Activated CD8-positive, alpha-beta memory T cell treated with anti-CD3 and anti-CD28 coated beads, Interleukin-2, amount 50 U/mL, for 24 hours (primary cell): ENCODE measurements around the gene WASL.
"Not testable (repeated sequence)": the region's sequence is repeated elsewhere in the genome, so short reads cannot be mapped to it uniquely, and the experiment has no call there.

Experiments
- DNase-seq: peaks from one replicate; pipeline ENCODE4 v3.0.0-alpha.2; 2020; ENCODE audit errors: extremely low read depth

WASL gene

DNA sequence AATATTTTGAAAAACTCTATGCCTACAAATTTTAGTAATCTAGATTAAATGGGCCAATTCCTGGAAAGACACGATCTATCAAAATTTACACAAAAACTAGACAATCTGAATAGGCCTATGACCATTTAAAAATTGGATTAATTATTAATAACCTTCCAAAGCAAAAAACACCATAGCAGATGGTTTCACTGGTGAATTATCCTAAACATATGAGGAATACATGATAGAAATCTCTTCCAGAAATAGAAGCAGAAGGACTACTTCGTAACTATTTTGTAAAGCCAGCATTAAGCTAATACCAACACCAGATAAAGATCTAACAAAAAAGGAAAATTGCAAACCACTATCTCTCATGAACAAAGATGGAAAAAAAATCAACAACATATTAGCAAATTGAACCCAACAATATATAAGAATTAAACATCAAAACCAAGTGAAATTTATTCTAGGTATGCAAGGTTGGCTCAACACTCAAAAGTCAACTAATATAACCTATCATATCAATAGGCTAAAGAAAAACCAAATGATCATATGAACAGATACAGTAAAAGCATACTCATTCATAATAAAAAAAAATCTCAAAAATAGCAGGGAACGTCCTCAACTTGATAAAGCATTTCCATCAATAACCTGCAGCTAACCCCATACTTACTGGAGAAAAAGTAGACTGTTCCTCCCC is 16.3 kb downstream of the WASL start:
- no peak for DNase-seq

DNA sequence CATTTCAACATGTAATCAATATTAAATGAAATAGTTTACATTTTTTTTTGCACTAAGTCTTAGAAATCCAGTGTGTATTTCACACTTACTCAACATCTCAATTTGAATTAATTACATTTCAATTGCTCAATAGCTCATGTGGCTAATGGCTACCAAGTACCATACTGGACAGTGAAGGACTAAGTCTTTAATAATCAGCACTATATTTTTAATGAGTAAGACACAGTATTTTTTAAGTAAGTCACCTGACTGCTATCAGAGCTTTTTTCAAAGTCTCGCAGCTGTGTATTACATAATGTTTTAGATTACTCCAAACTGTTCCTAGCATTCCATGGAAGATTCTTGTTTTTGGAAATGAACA is 19.6 kb downstream of the WASL start:
- DNase-seq, result no peak

DNA sequence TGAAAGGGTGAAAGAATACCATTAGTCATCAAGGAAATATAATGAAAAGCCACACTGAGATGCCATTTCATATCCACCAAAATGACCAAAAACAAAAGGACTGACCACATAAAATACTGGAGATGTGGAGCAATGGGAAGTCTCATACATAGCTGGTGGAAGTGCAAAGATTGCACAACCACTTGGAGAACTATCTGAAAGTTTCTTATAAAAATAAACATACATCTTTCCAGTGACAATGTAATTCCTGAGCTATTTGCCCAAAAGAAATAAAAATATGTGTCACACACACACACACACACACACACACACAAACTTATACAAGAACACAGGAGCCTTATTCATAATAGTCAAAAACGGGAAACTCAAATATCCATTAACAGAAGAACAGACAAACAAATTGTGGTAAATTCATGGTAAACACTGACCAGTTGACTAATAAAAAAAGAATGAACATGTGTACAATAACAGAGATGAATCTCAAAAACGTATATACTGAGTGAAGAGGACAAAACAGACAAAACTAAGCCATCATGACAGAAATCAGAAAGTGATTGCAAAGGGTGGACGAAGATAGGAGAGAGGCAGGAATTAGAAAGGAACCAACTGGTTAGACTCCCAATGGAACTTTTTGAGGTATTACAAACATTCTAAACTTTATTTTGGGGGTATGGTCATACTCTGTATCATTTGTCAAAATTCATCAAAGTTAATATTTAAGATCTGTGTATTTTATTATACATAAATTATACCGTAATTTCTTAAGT is 21.5 kb downstream of the WASL start:
- no peak for DNase-seq

DNA sequence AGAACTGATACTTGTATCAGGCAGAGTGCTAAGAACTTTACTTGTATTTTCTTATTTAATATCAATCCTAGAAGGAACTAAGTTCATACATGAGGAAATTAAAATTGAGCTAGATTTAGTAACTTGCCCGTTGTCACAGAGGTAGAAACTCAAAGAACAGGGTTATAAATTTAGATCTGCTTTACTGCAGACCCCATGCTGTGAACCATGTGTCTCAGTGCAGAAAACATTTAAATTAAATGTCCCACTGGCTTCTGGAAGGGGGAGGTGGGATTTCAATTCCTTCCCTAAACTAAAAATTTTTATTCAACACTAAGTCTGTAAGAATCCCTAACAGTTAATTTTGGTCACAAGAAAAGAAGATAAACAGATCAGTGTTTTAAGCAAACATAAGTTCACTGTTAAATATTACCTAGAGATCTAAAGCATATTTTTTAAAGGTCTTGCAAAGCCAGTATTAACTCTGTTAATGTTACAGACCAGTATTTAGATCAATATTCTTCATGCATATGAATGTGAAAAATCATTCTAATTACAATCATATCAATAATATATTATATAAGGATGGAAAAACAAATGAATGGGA is 23.1 kb downstream of the WASL start:
- no peak for DNase-seq

- no peak for DNase-seq
These were observed 24.0 kb downstream of the WASL start for GRCh38 chr7:123724817-123725253.

- no peak for DNase-seq
These were observed 24.9 kb downstream of the WASL start for GRCh38 chr7:123723913-123724312.

- DNase-seq, result not testable (repeated sequence)
These were observed 28.3 kb downstream of the WASL start for GRCh38 chr7:123720527-123720926.

- DNase-seq, result no peak
These were observed 29.5 kb downstream of the WASL start for GRCh38 chr7:123719197-123719721.

DNA sequence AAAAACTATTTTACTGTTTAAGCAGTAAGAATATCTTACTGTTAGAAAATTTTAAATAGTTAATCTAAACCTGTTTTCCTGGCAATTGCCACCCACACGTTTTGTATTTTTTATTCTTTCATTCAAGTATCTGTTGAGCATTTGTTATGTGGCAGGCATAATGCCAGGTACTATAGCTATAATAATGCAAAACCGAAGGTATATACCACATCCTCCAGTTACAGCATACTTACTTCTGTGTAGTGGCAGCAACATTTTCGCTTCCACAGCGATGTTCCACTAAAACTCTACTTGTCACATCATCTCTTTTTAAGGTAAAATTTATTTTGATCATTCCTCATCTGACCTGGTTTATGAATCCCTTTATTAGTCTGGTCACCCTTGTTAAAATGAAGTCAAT is 30.0 kb downstream of the WASL start:
- DNase-seq, result no peak

- no peak for DNase-seq
These were observed 31.1 kb downstream of the WASL start for GRCh38 chr7:123717689-123718088.

GRCh38 chr7:123716877-123717276 is 31.9 kb downstream of the WASL start:
- no peak for DNase-seq

GRCh38 chr7:123715799-123716198 is 33.0 kb downstream of the WASL start:
- DNase-seq, result no peak

DNA sequence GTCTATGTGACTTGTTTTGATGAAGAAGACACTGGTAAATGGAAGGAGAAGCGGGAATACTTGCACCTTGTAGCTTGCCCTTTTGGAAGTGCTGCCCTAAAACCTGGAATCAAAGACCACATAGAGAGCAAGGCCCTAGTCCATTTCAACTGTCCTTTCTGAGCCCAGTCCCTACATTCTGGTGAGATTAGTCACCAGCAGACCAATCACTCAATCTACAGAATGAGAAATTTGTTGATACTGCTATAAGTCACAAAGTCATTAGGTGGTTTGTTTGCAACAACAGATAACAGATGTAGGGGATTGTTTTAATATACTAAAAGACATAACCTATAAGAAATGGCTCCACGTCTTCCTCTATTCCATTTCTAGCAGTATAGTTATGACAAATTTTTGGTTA is 33.6 kb downstream of the WASL start:
- no peak for DNase-seq

DNA sequence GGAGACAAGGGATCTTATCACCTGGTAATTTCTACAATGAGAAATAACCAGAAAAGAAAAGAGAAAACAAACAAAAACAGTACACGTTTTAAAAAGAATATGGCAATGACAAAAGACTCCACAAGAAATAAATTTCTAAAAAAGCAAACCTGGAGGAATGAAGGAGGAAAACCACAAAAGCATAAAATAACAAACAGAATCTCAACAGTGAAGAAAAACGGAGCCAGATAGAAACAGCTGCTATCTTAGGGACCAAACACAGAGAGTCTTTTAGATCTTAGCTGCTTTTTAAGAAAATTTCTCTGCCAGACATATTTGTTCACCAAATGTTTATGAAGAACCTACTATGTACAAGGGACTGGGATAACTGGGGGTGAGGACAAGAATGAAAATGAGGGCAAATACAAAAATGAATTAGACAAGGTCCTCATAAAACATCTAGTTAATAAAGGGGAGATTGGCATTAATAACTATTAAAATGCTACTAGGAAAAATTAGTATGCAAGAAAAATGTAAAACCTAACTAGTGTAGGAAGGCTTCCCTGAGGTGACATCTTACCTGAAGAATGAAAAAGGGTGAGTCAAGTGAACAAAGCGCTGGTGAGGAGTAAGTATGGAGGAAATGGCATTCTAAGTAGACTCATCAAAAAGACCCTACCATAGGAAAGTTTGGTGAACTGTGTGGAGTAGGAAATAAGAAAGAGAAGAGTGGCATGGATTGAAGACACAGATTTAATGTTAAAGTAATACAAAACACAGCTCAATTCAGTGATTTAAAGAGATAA is 34.3 kb downstream of the WASL start:
- DNase-seq, result no peak

DNA sequence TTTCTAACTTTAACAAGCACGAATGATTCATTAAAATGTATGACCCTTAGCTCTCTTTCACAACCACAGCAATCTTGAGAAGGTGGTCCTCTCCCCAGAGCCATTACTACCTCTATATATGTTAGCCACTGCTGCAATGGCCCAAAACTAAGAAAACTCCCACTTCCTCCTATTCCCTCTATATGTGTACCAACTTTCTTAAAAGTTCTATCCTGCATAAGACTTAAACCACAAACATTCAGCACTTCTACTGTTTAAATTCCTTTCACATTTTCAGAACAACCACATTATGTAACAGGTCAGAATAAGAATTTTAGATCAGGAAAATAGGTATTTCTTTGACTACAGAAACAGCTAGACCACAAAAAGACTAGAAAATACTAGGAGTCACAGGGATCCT is 36.2 kb downstream of the WASL start:
- DNase-seq, result no peak

- DNase-seq, result no peak
These were observed 36.9 kb downstream of the WASL start for GRCh38 chr7:123711832-123712293.

DNA sequence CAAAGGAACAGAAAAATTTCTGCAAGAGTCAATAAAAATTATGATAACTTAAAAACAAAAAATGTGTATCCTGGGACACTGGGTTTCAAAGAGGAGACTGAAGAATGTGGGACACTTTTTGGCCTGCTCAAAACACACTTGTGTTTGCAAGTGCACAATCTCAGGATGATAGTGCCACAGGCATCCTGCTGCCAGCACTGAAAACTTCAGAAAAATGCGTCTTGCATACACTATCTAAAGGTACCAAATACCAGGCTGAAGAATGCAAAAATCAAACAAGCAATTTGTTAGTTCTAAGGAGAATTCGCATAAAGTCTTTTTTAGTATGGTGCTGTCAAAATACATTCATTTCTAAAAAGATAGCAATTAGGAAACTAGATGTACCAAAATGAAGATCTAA is 38.1 kb downstream of the WASL start:
- DNase-seq, result no peak

- no peak for DNase-seq
These were observed 39.3 kb downstream of the WASL start for GRCh38 chr7:123709525-123709924.

GRCh38 chr7:123705211-123705901 is 43.4 kb downstream of the WASL start:
- DNase-seq, result no peak

- no peak for DNase-seq
These were observed 52.7 kb downstream of the WASL start for GRCh38 chr7:123695944-123696677.

DNA sequence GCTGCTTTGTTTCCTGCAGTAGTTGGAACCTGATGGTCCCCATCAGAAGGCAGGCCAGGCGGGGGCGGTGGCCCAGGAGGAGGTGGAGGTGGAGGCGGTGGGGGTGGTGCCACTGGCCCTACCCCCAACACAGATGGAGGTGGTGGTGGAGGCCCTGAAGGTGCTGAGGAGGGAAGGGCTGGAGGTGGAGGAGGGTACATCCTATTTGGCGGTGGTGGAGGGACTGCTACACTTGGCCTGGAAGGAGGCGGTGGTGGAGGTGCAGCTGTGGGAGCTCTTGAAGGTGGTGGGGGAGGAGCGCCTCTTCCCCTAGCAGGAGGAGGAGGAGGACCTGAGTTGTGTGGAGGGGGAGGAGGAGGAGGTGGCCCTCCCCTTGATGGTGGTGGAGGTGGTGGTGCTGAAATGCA is 56.3 kb downstream of the WASL start:
- DNase-seq, result no peak
